ENCODE results near the gene FNBP1L. TPM values are rescaled to one million over a fixed set of nuclear protein-coding genes. Genes with fewer than 3 reads are reported as not detected.

Gene FNBP1L
- total and polyA plus RNA-seq, 9 of the 15 experiments (the other 6 are each of a cell fraction or from before 2014, with no cell fraction given), result 1.4 to 6.9 (median 5.9) TPM

- TF ChIP-seq USF1 (CRISPR knock-in tag; IDR thresholded peaks at IDR 0.05), result no peak
- TF ChIP-seq RBM22 (IDR thresholded peaks at IDR 0.05; ENCODE audit: low read depth, low read length, poor library complexity, severe bottlenecking), result no peak
- no peak for TF ChIP-seq CEBPB (tag; IDR thresholded peaks at IDR 0.05)
- no peak for TF ChIP-seq FOXP1 (CRISPR knock-in tag; IDR thresholded peaks at IDR 0.05)
- no peak for TF ChIP-seq POLR2AphosphoS2 (IDR thresholded peaks at IDR 0.05; ENCODE audit: low read length)
- no peak for TF ChIP-seq ILF3 (IDR thresholded peaks at IDR 0.05; ENCODE audit: borderline replicate concordance)
- no peak for TF ChIP-seq TEAD2 (tag; IDR thresholded peaks at IDR 0.05)
- TF ChIP-seq YY1 (IDR thresholded peaks at IDR 0.05; ENCODE audit: borderline replicate concordance in 1 of 3, control insufficient read depth in 1 of 3, extremely low read depth in 1 of 3, insufficient read depth in 3 of 3, insufficient read length in 1 of 3, insufficient replicate concordance in 2 of 3, low read depth in 1 of 3, low read length in 2 of 3), result peak in 1 of 3 experiments; percentile 25
- no peak for TF ChIP-seq NR2F6 (CRISPR knock-in tag; IDR thresholded peaks at IDR 0.05)
- TF ChIP-seq ZKSCAN8 (CRISPR knock-in tag; IDR thresholded peaks at IDR 0.05), result no peak
- no peak for TF ChIP-seq ELF1 (tag; IDR thresholded peaks at IDR 0.05)
- TF ChIP-seq ZBED1 (IDR thresholded peaks at IDR 0.05), result no peak
- no peak for TF ChIP-seq ZNF717 (CRISPR knock-in tag; IDR thresholded peaks at IDR 0.05)
- TF ChIP-seq TOE1 (IDR thresholded peaks at IDR 0.05; ENCODE audit: borderline replicate concordance), result no peak
- TF ChIP-seq TOE1 (CRISPR knock-in tag; IDR thresholded peaks at IDR 0.05; ENCODE audit: borderline replicate concordance, low read depth), result no peak
- no peak for TF ChIP-seq ZFP1 (CRISPR knock-in tag; IDR thresholded peaks at IDR 0.05)
- TF ChIP-seq TAF9B (IDR thresholded peaks at IDR 0.05; ENCODE audit: partially characterized antibody), result no peak
- no peak for TF ChIP-seq GTF3C2 (IDR thresholded peaks at IDR 0.05; ENCODE audit: borderline replicate concordance, extremely low read depth, insufficient read length)
- TF ChIP-seq HDGF (IDR thresholded peaks at IDR 0.05), result no peak
- no peak for TF ChIP-seq HMGXB4 (CRISPR knock-in tag; IDR thresholded peaks at IDR 0.05)
- TF ChIP-seq ZNF77 (CRISPR knock-in tag; IDR thresholded peaks at IDR 0.05), result no peak
- TF ChIP-seq NFIC (IDR thresholded peaks at IDR 0.05), result no peak; the same call in 1 of the 2 replicates
- no peak for TF ChIP-seq LEF1 (IDR thresholded peaks at IDR 0.05)
- no peak for TF ChIP-seq ADNP (tag; IDR thresholded peaks at IDR 0.05)
Observed at GRCh38 chr1:93447481-93448291, at the start of gene FNBP1L (continued).
